ENCODE measurements around the gene ALDH9A1.
"Not testable (repeated sequence)": the region's sequence is repeated elsewhere in the genome, so short reads cannot be mapped to it uniquely, and the experiment has no call there.

The ALDH9A1 gene

DNA sequence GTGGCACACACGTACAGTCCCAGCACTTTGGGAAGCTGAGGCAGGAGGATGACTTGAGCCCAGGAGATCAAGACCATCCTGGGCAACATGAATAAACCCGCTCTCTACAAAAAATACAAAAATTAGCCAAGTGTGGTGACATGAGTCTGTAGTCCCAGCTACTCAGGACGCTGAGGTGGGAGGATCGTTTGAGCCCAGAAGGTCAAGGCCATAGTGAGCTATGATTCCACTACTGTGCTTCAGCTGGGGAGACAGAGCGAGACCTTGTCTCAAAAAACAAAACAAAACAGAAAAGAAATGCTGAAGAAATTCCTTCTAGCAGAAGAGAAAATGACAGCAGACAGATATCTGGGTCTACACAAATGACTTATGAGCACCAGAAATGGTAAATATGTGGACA, 10.3 kb downstream of the ALDH9A1 start:
- FAIRE-seq: no peak

DNA sequence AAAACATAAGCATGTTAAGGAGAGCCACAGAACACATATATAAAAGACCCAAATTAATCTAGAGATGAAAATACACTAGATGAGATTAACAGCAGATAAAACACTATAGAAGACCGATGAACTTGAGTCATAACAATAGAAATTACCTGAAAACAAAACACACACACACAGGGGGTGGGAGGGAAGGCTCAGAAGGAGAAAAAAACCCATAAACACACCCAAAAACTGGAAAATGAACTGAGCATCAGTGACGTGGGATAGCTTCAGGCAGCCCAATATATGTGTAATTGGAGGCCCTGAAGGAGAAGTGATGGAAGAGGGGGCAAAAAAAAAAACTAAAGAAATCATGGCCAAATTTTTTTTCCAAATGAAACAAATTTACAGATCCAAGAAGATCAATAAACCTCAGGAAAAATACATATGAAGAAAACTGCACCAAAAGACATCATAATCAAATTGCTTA, 11.4 kb downstream of the ALDH9A1 start:
- no peak for FAIRE-seq
- DNase-seq (ENCODE audit: low spot score): no peak

More for the DNA sequence above, 10.3 kb downstream of the ALDH9A1 start:
- no peak for DNase-seq (ENCODE audit: low spot score)

DNA sequence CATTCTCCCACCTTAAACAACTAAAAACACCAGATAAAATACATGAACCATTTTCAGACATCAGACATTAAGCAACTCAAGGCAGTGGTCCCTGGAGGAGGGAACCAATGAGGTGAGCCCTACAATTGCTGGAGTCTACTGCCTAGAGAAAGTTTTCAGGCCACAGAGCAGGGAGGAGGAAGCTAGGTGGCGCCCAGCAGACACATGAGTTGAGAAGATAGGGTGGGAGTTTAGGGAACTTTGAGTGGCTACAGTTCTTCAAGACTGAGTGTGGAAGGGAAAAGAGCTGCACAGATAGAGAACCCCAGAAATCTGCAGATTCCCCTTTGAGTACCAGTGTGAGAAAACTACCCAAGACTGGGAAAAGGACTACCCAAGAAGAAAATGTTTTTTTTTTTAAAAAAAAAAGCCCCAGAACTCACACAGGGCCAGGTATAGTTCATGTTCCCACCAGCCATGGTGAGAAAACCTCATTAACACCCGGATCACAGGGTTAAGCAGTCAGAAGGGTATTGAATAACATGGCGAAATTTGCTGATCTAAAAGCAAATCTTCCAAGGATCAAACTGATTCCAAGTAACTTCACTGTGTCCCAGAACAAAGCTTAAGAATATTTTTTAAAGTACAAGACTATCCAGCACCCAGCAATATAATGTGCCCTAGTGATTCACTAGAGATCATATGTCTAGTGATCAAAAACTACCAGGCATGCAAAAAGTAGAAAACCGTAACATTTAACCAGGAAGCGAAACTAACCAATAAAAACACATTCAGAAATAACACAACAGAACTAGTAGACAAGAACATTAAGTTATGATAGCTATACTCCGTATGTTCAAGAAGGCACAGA, 12.0 kb downstream of the ALDH9A1 start:
- no peak for DNase-seq (ENCODE audit: low spot score)
- no peak for FAIRE-seq

DNA sequence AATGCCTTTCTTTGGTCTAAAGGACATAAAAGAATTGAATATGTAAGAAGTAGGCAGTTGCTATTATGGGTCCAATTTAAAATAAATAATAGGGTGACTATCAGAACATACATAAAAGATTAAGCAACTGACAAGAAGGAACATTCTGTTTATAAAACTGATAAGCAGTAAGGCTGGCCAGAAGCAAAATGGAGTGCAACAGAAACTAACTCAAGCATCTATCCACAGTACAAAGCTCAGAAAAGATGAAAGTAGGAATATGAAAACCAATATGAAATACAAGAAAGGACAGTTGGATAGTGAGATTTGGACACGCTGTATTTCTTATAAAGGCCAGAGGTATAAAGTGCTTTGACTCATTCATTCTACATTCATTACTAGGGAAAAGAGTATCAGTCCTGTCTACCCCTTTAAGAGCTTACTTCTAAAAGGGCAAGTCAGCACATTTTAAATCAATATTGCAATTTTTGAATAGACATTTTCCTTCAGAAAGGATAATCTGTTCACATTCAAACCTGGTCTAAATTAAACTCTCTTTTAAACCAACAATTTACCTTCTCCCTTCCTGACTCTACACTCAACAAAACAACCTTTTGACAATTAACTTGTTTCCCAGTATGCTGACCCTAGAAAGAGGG, 14.4 kb downstream of the ALDH9A1 start:
- no peak for FAIRE-seq
- DNase-seq (ENCODE audit: low spot score): no peak

DNA sequence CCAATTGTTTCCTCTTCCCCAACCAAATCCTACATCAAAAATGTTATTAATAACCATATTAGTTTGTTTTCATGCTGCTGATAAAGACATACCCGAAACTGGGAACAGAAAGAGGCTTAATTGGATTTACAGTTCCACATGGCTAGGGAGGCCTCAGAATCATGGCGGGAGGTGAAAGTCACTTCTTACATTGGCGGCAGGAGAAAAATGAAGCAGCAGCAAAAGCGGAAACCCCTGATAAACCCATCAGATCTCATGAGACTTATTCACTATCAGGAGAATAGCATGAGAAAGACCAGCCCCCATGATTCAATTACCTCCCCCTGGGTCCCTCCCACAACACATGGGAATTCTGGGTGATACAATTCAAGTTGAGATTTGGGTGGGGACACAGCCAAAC, 17.6 kb downstream of the ALDH9A1 start:
- not testable (repeated sequence) for DNase-seq (ENCODE audit: low spot score); FAIRE-seq

DNA sequence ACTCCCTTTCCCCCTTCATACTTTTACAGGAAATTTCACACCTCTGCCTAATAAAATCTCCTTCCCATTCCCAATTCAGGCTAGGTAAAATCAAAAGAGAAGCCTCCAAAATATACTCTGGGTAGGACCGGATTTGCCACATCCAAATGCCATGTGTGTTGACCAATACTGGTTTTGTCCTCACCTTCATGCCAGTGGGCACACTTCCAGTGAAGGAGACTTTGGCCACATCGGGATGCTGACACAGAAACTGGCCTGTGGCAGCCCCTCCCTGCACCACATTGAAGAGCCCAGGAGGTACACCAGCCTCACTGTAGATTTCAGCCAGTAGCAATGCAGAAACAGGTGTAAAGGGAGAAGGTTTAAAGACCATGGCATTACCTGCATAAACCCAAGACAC, 18.1 kb downstream of the ALDH9A1 start:
- FAIRE-seq (no peak), DNase-seq (ENCODE audit: low spot score) (no peak)

DNA sequence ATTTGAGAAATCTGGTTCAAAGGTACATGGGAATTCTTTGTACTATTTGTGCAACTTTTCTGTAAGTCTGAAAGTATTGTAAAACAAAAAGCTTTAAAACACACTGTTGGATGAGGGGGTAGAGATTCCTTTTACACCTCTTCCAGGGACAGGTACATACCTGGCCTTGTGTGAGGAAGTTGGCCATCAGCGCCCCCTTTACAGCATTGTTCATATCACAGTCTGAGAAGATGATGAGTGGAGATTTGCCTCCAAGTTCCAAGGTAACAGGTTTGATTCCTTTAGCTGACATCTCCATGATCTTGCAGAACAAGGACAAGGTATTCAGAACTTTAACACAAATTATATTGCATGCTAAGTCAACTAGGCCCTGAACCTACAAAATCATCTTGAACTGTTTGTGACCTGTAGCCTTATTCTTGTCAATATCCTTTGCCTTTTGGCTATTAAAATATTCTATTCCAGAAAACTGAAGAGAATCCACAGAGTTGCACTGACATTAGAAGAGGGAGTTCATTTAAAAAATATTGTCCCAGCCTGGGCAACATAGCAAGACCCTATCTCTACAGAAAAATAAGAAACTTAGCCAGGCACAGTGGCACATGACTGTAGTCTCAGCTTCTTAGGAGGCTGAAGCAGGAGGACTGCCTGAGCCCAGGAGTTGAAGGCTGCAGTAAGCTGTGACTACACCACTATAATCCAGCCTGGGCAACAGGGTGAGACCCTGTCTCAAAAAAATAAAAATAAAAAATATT, 18.9 kb downstream of the ALDH9A1 start:
- FAIRE-seq: no peak
- DNase-seq (ENCODE audit: low spot score): no peak

DNA sequence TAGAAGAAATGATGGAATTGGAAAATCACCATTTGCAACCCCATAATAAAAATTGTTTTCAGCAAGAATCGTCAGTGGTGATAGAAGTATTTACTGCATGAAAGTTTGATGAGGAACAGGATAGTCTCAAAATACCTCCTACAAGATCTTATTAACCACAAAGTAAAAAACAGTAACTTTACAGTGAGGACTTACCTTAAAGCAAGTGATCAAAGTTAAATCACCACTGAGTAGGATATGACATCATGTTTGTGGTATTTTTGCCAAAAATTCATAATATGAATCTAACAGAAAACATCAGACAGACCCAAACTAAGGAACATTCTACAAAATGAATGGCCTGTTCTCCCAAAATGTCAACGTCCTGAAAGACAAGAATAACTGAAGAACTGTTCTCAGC, 19.9 kb downstream of the ALDH9A1 start:
- DNase-seq (ENCODE audit: low spot score): no peak
- no peak for FAIRE-seq

DNA sequence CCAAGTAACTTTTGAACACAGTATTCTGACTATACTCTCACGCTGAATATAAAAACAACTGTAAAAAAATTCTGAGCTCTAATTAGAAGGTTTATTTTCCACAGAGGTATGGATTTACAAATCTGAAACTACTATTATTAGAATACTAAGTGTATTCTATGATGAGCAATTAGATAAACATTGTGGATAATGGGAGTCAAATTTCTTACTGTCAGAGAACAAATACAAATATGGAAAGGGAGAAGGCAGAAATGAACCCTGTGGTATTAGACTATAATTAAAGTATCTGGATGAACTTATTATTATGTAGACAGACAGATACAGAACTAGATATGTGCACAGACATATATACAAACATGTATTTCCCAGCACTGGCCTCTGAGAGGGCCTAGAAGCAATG, 22.6 kb downstream of the ALDH9A1 start:
- FAIRE-seq: no peak
- no peak for DNase-seq (ENCODE audit: low spot score)

DNA sequence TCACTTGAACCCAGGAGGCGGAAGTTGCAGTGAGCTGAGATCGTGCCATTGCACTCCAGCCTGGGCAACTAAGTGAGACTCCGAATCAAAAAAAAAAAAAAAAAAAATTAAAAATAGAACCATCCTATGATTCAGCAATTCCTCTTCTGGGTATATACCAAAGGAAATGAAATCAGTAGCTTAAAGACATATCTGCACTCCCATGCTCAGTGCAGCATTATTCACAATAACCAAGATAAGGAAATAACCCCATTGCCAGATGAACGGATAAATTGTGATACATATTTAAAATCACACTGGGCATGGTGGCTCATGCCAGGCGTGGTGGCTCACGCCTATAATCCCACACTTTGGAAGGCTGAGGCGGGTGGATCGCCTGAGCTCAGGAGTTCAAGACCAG, 23.8 kb downstream of the ALDH9A1 start:
- DNase-seq (ENCODE audit: low spot score) (no peak), FAIRE-seq (no peak)

DNA sequence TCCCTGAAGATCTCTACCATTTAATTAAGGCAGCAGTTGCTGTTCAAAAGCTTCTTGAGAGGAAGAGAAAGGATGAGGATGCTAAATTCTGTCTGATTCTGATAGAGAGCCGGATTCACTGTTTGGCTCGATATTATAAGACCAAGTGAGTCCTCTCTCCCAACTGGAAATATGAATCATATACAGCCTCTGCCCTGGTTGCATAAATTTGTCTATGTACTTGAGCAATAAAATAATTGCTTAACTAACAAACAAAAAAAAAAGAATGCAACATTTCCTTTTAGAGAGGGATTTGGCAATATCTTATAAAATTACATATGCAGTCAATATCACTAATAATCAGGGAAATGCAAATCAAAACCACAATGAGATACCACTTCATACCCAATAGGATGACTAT, 26.8 kb downstream of the ALDH9A1 start:
- DNase-seq (ENCODE audit: low spot score) (no peak), FAIRE-seq (no peak)

DNA sequence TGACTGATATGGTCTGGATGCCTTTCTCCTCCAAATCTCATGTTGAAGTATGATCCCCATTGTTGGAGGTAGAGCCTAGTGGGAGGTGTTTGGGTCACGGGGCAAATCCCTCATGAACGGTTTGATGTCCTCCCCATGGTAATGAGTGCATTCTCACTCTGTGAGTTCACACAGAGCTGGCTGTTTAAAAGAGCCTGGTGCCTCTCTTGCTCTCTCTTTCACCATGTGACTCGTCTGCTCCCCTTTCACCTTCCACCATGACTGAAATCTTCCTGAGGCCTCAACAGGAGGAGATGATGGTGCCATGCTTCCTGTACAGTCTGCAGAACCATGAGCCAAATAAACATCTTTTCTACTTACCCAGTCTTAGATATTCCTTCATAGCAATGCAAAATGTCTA, 30.2 kb downstream of the ALDH9A1 start:
- no peak for FAIRE-seq
- no peak for DNase-seq (ENCODE audit: low spot score)

DNA sequence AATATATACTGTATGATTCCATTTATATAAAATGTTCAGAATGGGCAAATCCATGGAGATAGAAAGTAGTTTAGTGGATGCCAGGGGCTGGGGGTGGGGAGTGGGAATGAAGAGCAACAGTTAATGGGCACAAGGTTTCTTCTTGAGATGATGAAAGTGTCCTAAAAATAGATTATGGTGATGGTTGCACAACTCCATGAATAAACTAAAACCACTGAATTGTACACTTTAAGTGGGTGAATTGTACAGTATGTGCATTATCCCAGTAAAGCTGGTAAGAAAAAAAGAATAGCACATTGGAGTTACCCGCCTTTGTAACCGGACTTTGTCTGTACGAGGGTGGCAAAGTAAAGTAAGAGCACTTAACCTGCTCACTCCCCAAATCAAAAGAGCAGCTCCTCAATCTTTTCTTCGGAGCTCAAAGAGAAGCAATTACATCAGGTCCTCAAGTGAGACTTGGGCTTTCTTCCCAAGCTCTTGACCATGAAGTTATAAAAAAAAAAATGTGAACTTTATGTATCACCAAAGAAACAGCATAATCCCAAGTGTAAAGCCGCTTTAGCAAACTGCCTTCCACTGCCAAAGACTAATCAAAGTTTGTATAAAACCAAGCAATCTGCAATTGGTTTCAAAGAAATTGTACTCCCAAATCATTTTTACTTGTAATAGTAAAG, 32.1 kb downstream of the ALDH9A1 start:
- FAIRE-seq (no peak), DNase-seq (ENCODE audit: low spot score) (no peak)

DNA sequence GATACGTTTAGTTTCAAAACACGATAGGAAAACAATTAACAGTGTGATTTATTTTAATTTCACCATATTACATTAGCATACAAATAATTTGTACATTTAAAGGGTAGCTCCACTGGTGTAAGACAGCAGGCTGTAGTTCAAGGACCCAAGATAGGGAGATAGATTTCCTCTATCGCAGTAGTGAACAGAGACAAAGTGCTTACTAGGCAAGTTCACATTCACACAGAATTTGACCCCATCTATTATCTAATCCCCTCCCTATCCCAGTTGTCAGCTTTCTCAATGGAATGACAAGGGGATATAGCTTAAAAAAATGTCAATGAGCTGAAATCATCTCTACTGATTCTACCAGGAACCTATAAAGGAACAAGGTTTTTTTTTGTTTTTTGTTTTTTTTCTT, 36.2 kb downstream of the ALDH9A1 start:
- DNase-seq (ENCODE audit: low spot score): no peak
- no peak for FAIRE-seq

DNA sequence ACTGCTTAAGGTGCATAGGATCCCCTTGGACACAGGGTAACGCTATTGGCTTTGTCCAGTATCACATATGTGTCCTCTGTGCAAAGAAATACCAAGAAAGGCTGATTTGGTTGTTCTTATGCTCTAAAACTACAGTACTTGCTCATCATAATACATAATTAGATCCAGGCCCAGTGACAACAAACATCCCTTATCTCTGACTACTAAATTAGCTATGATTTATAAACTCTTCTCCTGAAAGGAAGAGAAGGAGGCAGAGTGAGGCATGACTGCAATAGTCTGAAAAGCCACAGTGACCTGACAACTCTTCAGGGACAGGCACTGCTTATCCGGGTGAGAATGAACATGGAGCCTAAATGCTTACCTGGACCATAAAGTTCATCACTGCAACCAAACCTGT, 36.7 kb downstream of the ALDH9A1 start:
- no peak for FAIRE-seq
- DNase-seq (ENCODE audit: low spot score): no peak

DNA sequence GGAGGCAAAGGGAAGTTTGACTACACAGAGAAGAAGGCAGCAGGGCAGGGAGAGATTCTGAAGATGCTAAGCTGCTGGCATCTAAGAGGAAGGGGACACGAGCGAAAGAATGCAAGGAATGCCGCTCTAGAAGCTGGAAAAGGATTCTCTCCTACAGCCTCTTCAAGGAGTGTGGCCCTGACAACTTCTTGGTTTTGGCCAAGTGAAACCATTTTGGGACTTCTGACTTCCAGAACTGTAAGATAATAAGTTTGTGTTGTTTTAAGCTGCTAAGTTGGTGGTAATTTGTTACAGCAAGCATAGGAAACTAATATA, 38.8 kb downstream of the ALDH9A1 start:
- no peak for FAIRE-seq
- DNase-seq (ENCODE audit: low spot score): no peak

DNA sequence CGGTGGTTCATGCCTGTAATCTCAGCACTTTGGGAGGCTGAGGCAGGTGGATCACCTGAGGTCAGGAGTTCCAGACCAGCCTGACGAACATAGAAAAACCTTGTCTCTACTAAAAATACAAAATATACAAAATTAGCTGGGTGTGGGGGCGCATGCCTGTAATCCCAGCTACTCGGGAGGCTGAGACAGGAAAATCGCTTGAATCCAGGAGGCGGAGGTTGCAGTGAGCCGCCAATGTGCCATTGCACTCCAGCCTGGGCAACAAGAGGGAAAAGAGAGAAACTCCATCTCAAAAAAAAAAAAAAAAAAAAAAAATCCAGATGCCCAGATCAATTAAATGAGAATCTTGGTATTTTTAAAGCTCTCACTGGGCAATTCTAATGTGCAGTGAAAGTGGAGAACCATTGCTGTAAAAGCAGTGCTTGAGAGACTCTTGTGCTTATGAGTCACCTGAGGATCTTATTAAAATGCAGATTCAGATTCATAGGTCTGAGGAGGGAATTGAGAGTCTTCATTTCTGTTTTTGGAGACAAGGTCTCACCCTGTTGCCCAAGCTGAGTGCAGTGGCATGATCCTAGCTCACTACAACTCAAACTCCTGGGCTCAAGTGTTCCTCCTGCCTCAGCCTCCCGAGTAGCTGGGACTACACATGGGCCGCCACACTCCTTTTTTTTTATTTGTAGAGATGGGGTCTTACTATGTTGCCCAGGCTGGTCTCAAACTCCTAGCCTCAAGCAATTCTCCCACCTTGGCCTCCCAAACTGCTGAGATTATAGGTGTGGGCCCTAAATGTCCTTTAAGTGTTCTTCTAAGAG, 39.4 kb downstream of the ALDH9A1 start:
- DNase-seq (ENCODE audit: low spot score); FAIRE-seq: not testable (repeated sequence)

DNA sequence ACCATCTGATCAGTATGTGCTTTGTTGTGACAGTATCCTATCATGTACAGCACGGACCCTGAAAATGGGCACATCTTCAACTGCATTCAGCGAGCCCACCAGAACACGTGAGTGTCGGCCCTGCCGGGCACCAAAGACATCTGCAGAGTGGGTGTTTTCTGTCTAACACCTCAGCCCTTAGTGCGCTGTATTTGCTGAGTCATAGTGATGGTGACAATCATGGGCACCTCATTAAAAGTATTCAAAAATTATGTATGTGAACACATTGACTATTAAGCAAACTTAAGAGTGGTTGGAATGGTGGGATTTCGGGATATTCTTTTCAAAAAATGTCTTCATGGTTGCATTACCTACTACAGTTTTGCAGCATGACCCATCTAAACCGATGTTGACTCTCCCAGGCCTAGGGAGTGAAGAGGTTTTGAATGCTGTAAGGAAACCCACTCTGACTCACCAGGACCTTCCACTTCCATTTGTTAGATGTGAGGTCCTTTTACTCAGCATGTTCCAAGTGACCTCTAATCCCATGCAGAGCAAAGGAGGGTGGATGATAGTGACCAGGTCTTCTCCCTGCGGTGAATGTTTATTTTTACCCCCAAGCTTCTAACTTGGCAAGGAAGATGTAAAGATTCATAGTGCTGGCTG, 47.3 kb downstream of the ALDH9A1 start:
- DNase-seq (ENCODE audit: low spot score): no peak
- no peak for FAIRE-seq

DNA sequence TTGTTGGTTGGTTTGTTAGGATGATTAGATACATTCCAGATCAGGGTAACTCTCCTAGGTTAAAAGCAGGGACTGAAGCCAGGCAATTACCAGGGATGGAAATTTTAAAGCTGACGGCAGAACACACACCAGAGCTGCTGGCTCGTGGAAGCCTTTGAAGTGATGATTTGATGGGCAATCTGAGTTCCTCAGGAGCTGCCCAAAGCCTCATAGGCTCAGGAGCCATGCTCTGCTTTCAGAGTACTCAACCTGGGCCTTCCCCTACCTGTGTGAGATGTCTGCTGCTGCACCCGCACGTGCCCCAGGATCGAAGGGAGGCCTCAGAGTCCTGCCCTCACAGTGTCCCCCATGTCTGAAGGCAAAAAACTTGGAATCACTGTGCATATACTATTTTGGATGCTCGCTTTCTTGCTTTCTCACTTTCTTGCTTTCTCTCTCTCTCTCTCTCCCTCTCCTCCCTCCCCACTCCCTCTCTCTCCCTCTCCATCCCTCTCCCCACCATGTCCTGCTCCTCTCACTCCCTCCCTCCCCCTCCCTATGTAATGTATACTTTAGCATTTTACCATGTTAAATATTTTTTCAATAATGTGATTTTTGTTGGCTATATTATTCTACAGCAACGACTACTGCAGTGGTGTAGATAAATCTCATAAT, 49.3 kb downstream of the ALDH9A1 start:
- FAIRE-seq: no peak
- DNase-seq (ENCODE audit: low spot score): no peak

DNA sequence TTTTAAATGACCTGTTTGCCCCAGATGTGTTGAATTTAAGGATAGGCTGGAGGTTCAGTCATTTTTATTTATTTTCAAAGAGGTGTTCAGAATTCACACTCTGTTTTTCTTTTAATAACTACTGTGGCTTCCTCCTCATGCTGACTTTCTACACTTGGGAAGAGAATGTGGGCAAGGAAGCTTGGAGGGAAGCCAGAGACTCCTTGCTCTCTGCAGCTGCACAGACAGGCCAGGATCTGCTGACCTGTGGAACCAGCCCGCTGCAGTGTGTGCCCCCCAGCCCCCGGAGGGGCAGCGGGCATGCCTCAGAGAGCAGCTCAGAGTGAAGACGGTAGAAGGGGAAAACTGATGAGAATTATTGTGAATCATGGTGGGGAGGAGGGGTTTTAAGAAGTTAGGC, 50.4 kb downstream of the ALDH9A1 start:
- FAIRE-seq (no peak), DNase-seq (ENCODE audit: low spot score) (no peak)
